B cell (primary cell): ENCODE data around the gene RAB6B. TPM values are rescaled to one million over a fixed set of nuclear protein-coding genes. Genes with fewer than 3 reads are reported as not detected.

ENCODE experiments used
- ATAC-seq: fragments of 200-7000 bp; cut with Tn5 transposase; one replicate; pipeline ENCODE4 v1.10.0; 2021; ENCODE audit warnings: low read depth, mild to moderate bottlenecking, moderate number of reproducible peaks, moderate library complexity
- CTCF ChIA-PET: fragments of 350-600 bp; sonication (Branson Sonifier 250); formaldehyde crosslinking; loops from one replicate; lab custom pipeline; 2021; ENCODE audit warnings: antibody characterized with exemption, inconsistent platforms; lab: Charles Lee
- POLR2A ChIA-PET: fragments of 350-600 bp; sonication (Branson Sonifier 250); formaldehyde crosslinking; loops from one replicate; lab custom pipeline; 2021; ENCODE audit warnings: antibody characterized with exemption; lab: Charles Lee
- DNase-seq: peaks from one replicate; pipeline ENCODE4 v3.0.0; 2013
- H2AFZ ChIP-seq: 2 replicates; pipeline ENCODE4 v1.6.1; 2012; ENCODE audit warnings: mild to moderate bottlenecking, low read depth, low read length; ENCODE audit not compliant: insufficient read depth, poor library complexity, severe bottlenecking
- H3K27ac ChIP-seq, 2 donors: 1 replicate in 1 of 2; 2 replicates in 1 of 2; pipeline ENCODE4 v1.5.1; 2012 to 2013; ENCODE audit warnings: low read length in 2 of 2, mild to moderate bottlenecking in 2 of 2, moderate library complexity in 1 of 2
- H3K27me3 ChIP-seq, 4 experiments: fragments of 200-600 bp in 1 of 4; sonication (generic) in 1 of 4; replicated peaks in 1 of 4; 1 replicate in 2 of 4; 2 replicates in 2 of 4; pipeline versions ENCODE4 v1.6.1 to v1.7.0; 2013 to 2016; ENCODE audit warnings: low read length in 3 of 4, mild to moderate bottlenecking in 2 of 4, mixed read lengths in 1 of 4, moderate library complexity in 1 of 4; ENCODE audit not compliant: insufficient read depth in 4 of 4, control insufficient read depth in 3 of 4; ENCODE audit errors: control extremely low read depth in 1 of 4
- H3K36me3 ChIP-seq, 2 experiments: replicated peaks in 1 of 2; 1 replicate in 1 of 2; 2 replicates in 1 of 2; pipeline versions ENCODE4 v1.6.1 to v1.7.1; 2013; ENCODE audit warnings: low read length in 1 of 2; ENCODE audit not compliant: insufficient read depth in 2 of 2, control insufficient read depth in 1 of 2; ENCODE audit errors: control extremely low read depth in 1 of 2, extremely low read depth in 1 of 2
- H3K4me1 ChIP-seq, 2 donors: fragments of 200-600 bp in 1 of 2; sonication (generic) in 1 of 2; 1 replicate in 1 of 2; 2 replicates in 1 of 2; pipeline versions ENCODE4 v1.5.1 to v1.6.1; 2013 to 2017; ENCODE audit warnings: low read length in 2 of 2; ENCODE audit not compliant: control insufficient read depth in 2 of 2, insufficient read depth in 2 of 2
- H3K4me2 ChIP-seq: replicated peaks from 2 replicates; pipeline ENCODE3; 2012; ENCODE audit warnings: mild to moderate bottlenecking, low read depth, low read length; ENCODE audit not compliant: poor library complexity, severe bottlenecking
- H3K4me3 ChIP-seq, 5 experiments: fragments of 200-600 bp in 1 of 5; sonication (generic) in 1 of 5; 1 replicate in 3 of 5; 2 replicates in 2 of 5; pipeline versions ENCODE4 v1.5.1 to v1.7.0; 2011 to 2016; ENCODE audit warnings: low read length in 4 of 5, mild to moderate bottlenecking in 4 of 5, low read depth in 2 of 5, control low read depth in 1 of 5, moderate library complexity in 1 of 5; ENCODE audit not compliant: insufficient read depth in 1 of 5; ENCODE audit errors: control extremely low read depth in 1 of 5, extremely low read depth in 1 of 5
- H3K79me2 ChIP-seq: fragments of 200-600 bp; sonication (generic); one replicate; pipeline ENCODE4 v1.6.0; 2016; ENCODE audit warnings: low read length; ENCODE audit not compliant: control insufficient read depth, insufficient read depth
- H3K9ac ChIP-seq: fragments of 200-600 bp; sonication (generic); 2 replicates; pipeline ENCODE4 v1.6.1; 2017; ENCODE audit warnings: mild to moderate bottlenecking, low read length, moderate library complexity
- H3K9me3 ChIP-seq, 3 donors: one replicate each; pipeline versions ENCODE4 v1.6.1 to v1.7.1; 2013; ENCODE audit warnings: low read length in 2 of 3; ENCODE audit not compliant: control insufficient read depth in 2 of 3, insufficient read depth in 1 of 3; ENCODE audit errors: control extremely low read depth in 1 of 3
- H4K20me1 ChIP-seq: 2 replicates; pipeline ENCODE4 v1.6.0; 2012; ENCODE audit warnings: mild to moderate bottlenecking, low read length; ENCODE audit not compliant: insufficient read depth, control insufficient read depth, poor library complexity, severe bottlenecking
- H3K27ac Mint-ChIP-seq: one replicate; pipeline ENCODE4 v1.8.0; 2021; ENCODE audit warnings: mixed read lengths
- H3K27me3 Mint-ChIP-seq: one replicate; pipeline ENCODE4 v1.8.0; 2021; ENCODE audit warnings: mixed read lengths
- H3K4me1 Mint-ChIP-seq: one replicate; pipeline ENCODE4 v1.8.0; 2021; ENCODE audit warnings: mixed read lengths
- H3K4me3 Mint-ChIP-seq: one replicate; pipeline ENCODE4 v1.8.0; 2021; ENCODE audit warnings: mixed read lengths
- H3K9me3 Mint-ChIP-seq: one replicate; pipeline ENCODE4 v1.8.0; 2022; ENCODE audit warnings: mixed read lengths; ENCODE audit not compliant: insufficient read depth
- CTCF ChIP-seq: fragments of 200-600 bp; IDR thresholded peaks from one replicate; pipeline ENCODE4 v1.8.0; 2022; ENCODE audit warnings: antibody characterized with exemption, mild to moderate bottlenecking
- EZH2 ChIP-seq: IDR thresholded peaks from 2 replicates; pipeline ENCODE4 v1.6.1; 2012; ENCODE audit warnings: borderline replicate concordance, low read depth, mild to moderate bottlenecking, moderate library complexity, low read length; ENCODE audit not compliant: insufficient read depth, poor library complexity, severe bottlenecking
- WGBS: methylation state at CpG from one replicate; pipeline ENCODE4 v1.1.5; 2013; ENCODE audit warnings: missing lambda C conversion rate; ENCODE audit not compliant: insufficient coverage; 5-methylcytosine and 5-hydroxymethylcytosine counted together
- intact Hi-C: fragments of 100-400 bp; cut with micrococcal nuclease; formaldehyde crosslinking; loops from one replicate; pipeline ENCODE4 v1.10.0; 2022
- polyA plus RNA-seq: library from polyadenylated mRNA; depleted of rRNA; stranded (reverse); fragments of >200 nt; gene quantifications from 2 replicates; pipeline ENCODE4 v1.2.3, GENCODE V29; 2012
- total RNA-seq, 2 donors: library from RNA; stranded (reverse); fragments of 120-200 nt in 1 of 2; gene quantifications; 1 replicate in 1 of 2; 2 replicates in 1 of 2; pipeline versions ENCODE4 v1.2.3 to v1.2.4, GENCODE V29; 2013 to 2022

Gene RAB6B
- total and polyA plus RNA-seq, 2 donors (not counting 1 experiment from before 2014, with no cell fraction given) = not detected

- no peaks in the 10 kb centered on the region for H3K9me3 ChIP-seq
- ChIA-PET POLR2A (no interaction called here), CTCF (no interaction called here)
- no peaks in the 10 kb centered on the region for H3K79me2 ChIP-seq
- H3K27ac Mint-ChIP-seq = no peak overlapping the region
- peaks cover 0 to 17% (median 8%) of the 10 kb centered on the region in 4 experiments for H3K27me3 ChIP-seq
- H3K9me3 Mint-ChIP-seq = peaks cover 5% of the 10 kb centered on the region
- H3K9ac ChIP-seq = no peak overlapping the region
- intact Hi-C loops = loop anchor here (5.0 kb wide), 1 partner anchor 1448 kb away; no protein-coding TSS in a partner anchor
- DNase-seq (no peak), ATAC-seq (no peak)
- H3K27ac ChIP-seq = no peak overlapping the region
- no peak overlapping the region for H3K4me2 ChIP-seq
- 95% methylated on average over 9 of the region's 12 CpGs for WGBS
- no peak overlapping the region for H2AFZ ChIP-seq
- H4K20me1 ChIP-seq = no peaks in the 10 kb centered on the region
- no peak overlapping the region for H3K4me3 ChIP-seq
- H3K36me3 ChIP-seq = no peaks in the 10 kb centered on the region
- no peak for TF ChIP-seq CTCF
- no peak for TF ChIP-seq EZH2
- no peak overlapping the region for H3K4me3 Mint-ChIP-seq
- H3K4me1 ChIP-seq = no peaks in the 10 kb centered on the region
- H3K27me3 Mint-ChIP-seq = peaks cover 34% of the 10 kb centered on the region
- no peaks in the 10 kb centered on the region for H3K4me1 Mint-ChIP-seq
These were observed 19.3 kb upstream of the RAB6B start for GRCh38 chr3:133914839-133915600.

- no peak overlapping the region for H2AFZ ChIP-seq
- no peaks in the 10 kb centered on the region for H3K4me1 Mint-ChIP-seq
These were observed 14.7 kb upstream of the RAB6B start for GRCh38 chr3:133910422-133910821.

More at GRCh38 chr3:133910422-133910821, 14.7 kb upstream of the RAB6B start:
- H3K9me3 ChIP-seq = peaks cover 0 to 1% (median 0%) of the 10 kb centered on the region in 3 donors
- TF ChIP-seq CTCF (no peak), EZH2 (no peak)
- CTCF ChIA-PET = no interaction called here
- no peaks in the 10 kb centered on the region for H3K36me3 ChIP-seq
- Mint-ChIP-seq H3K4me3 (no peak overlapping the region), H3K27ac (no peak overlapping the region), H3K27me3 (peaks cover 14% of the 10 kb centered on the region), H3K9me3 (no peaks in the 10 kb centered on the region)
- no peak for DNase-seq
- H3K27ac ChIP-seq = no peak overlapping the region
- H3K4me2 ChIP-seq = no peak overlapping the region
- H3K79me2 ChIP-seq = no peaks in the 10 kb centered on the region
- POLR2A ChIA-PET = no interaction called here
- ATAC-seq = no peak
- H3K4me3 ChIP-seq = no peak overlapping the region
- H3K4me1 ChIP-seq = no peaks in the 10 kb centered on the region
- peaks cover 0 to 15% (median 6%) of the 10 kb centered on the region in 4 experiments for H3K27me3 ChIP-seq
- intact Hi-C loops = loop anchor here (5.0 kb wide), 1 partner anchor 1443 kb away; no protein-coding TSS in a partner anchor
- H4K20me1 ChIP-seq = no peaks in the 10 kb centered on the region
- WGBS = no CpG with 5 or more reads among the region's 2 CpGs
- H3K9ac ChIP-seq = no peak overlapping the region
